Cardiac septum (tissue), 1 donor: ENCODE data around the gene CDIPT. TPM values are rescaled to one million over a fixed set of nuclear protein-coding genes. Genes with fewer than 3 reads are reported as not detected.
A peak's percentile ranks its signal among the peaks of the same experiment; 100 is the strongest.

ENCODE experiments used
- DNase-seq: peaks from one replicate; pipeline ENCODE4 v3.0.0-alpha.2; 2020; ENCODE audit warnings: low spot score
- intact Hi-C: fragments of 100-400 bp; cut with DNase I; formaldehyde crosslinking; loops from one replicate; pipeline ENCODE4 v1.14.0; 2022
- total RNA-seq: library from RNA; stranded (reverse); fragmentation: NEBNext Ultra II Directional; extraction: Animal tissue kit (Norgen Biotek cat#: 25700); gene quantifications from one replicate; pipeline ENCODE4 v1.2.1, GENCODE V29; 2021
- donor health status: DM: no; HTN: no; CAD: no.

CDIPT gene
- total RNA-seq, 1 donor from 2014 or later, result 73.8 TPM

DNA sequence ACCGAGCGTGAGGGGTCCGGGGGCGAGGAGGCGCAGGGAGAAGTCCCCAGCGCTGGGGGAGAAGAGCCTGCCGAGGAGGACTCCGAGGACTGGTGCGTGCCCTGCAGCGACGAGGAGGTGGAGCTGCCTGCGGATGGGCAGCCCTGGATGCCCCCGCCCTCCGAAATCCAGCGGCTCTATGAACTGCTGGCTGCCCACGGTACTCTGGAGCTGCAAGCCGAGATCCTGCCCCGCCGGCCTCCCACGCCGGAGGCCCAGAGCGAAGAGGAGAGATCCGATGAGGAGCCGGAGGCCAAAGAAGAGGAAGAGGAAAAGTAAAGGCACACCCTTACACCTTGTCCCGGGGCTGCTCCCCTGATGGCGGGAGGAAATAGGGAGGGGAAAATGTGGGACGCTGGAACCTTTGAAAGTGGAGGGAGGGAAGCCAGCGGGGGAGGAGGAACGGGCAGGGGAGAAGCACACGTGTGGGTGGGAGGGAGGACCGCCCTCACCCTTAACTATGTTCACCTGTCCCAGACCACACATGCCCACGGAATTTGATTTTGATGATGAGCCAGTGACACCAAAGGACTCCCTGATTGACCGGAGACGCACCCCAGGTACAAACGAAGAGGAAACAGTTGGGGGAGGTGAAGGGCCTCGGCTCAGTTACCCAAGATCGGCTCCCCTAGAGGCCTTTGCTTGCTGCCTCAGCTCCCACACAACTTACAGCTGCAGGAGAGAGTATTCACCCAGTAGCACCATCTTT lies 46.2 kb downstream of the CDIPT start:
- intact Hi-C loops, result loop anchor here (1.0 to 5.0 kb wide), 3 partner anchors 27 to 155 kb away; partner anchors contain the start of genes CDIPT, KIF22 and TAOK2
- DNase-seq, result no peak

DNA sequence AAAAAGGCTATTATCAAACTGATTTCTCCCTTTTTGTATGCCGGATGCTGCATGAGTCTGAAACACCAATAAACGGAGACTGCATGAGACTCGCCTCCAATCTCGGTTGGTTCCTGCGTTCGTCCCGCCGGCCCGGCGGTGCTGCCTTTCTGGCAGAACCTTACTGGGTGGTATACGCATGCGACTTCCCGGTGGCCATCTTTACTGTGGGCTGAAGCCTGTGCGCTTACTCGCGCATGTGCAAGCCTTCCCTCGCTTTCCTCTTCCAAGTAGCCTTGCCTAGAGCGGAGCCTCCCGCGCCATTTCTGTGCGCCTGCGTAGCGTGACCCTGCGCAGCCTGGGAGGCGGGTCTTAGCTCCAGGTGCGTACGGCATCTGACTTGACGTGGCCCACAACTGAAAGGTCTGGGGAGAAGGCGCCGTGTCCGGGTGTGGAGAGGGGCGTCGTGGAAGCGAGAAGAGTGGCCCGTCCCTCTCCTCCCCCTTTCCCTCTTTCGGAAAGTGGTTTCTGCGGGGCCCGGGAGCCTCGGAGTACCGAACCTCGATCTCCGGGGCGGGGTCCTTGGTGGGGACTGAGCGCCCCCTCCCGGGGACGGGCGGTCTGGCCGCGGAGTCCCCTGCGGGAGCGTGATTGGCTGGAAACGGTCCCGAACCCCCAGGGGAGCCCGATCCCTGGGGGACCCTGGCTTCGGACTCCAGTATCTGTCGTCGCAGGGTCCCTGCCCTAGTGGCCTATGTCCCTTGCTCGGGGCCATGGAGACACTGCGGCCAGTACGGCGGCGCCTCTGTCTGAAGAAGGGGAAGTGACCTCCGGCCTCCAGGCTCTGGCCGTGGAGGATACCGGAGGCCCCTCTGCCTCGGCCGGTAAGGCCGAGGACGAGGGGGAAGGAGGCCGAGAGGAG lies 47.0 kb downstream of the CDIPT start, which contains the start of gene PAGR1:
Gene PAGR1 (plus strand): TSS at position 360 of the 901 bp plus-strand sequence. CDS start 374 bp downstream, at position 734.
- peak; percentile 99 for DNase-seq
- intact Hi-C loops, result loop anchor here (5.0 kb wide), 2 partner anchors 46 to 156 kb away; partner anchors contain the start of genes CDIPT and TAOK2

DNA sequence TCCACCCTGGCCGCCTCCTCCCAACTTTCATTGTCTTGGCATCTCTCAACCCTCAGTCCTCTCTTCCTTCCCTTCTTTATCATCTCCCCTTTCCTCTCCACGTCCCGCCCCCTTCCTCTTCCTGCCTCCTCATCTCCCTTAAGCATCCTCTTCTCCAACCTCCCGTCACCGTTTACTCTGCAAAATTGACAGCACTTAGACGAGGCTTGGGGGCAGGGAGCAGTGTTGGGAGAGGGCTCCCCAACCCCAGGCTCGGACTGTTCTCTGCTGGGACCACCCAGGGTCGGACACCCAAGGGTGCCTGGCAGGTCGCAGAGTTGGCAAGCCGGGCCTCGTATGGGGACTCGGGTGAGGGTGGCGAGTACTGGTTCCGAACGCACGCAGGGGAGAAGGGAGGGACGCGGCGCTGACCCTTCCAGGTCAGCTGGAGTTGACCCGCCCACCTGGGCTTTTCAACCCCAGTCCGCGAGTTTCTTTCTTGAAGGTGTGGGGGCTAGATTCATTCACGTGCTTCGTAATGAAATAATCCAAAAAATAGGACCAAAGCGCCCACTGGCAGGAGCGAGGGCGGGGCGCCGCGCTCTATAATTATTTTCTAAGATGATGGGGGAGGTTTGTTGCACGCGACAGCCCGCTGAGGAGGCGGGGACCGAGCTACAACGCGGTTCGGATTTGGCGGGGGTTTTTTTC lies 47.8 kb downstream of the CDIPT start:
- intact Hi-C loops, result loop anchor here (5.0 kb wide), 2 partner anchors 47 to 157 kb away; partner anchors contain the start of genes CDIPT and TAOK2

DNA sequence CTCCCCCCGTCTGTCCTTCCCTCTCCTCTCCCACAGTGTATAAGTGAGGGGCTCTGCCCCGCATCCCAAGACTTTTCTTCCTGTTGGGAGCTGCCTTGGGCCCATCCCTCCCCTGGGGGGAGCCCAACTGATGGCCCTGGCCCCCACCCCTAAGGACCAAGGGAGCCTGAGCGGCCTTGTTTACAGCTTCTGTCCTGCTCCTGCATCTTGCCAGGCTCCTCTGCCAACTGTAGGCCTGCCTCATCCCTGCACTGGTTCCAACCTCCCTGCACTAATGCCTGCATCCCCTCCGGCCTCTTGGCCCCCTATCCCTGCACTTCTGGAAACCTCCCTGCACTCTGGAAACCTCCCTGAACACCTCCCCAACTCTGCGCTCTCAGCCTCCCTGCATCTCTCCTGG lies 48.4 kb downstream of the CDIPT start:
- no peak for DNase-seq
- intact Hi-C loops, result no loop called here

More for the DNA sequence above, 47.8 kb downstream of the CDIPT start:
- DNase-seq, result no peak

DNA sequence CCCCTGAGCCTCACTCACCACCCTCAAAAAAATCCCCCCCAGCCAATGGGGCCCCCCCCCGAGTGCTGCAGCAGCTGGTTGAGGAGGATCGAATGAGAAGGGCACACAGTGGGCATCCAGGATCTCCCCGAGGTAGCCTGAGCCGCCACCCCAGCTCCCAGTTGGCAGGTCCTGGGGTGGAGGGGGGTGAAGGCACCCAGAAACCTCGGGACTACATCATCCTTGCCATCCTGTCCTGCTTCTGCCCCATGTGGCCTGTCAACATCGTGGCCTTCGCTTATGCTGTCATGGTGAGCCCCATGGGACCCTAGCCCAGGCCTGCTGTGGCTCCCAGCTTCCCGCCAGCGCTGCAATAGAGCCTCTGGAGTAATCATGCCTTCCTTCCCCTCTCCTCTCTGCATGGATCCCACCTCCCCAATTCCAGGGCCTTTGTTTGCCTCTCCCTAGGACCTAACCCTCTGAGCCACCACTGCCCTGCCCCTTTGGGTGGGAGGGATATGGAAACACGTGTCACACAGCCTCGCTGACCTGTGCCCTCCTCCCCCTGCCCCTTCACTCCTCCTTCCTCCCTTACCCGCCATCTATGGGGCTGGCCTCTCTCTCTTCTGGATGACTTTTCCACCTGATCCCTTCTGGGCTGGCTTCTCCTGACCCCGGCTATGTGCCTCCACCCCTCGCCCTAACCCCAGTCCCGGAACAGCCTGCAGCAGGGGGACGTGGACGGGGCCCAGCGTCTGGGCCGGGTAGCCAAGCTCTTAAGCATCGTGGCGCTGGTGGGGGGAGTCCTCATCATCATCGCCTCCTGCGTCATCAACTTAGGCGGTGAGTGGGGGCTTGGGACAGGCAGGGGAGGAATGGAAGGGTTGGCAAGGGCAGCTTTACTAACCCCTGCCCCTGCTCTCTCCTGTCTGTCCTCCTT lies 49.1 kb downstream of the CDIPT start:
- DNase-seq, result no peak
- intact Hi-C loops, result no loop called here

DNA sequence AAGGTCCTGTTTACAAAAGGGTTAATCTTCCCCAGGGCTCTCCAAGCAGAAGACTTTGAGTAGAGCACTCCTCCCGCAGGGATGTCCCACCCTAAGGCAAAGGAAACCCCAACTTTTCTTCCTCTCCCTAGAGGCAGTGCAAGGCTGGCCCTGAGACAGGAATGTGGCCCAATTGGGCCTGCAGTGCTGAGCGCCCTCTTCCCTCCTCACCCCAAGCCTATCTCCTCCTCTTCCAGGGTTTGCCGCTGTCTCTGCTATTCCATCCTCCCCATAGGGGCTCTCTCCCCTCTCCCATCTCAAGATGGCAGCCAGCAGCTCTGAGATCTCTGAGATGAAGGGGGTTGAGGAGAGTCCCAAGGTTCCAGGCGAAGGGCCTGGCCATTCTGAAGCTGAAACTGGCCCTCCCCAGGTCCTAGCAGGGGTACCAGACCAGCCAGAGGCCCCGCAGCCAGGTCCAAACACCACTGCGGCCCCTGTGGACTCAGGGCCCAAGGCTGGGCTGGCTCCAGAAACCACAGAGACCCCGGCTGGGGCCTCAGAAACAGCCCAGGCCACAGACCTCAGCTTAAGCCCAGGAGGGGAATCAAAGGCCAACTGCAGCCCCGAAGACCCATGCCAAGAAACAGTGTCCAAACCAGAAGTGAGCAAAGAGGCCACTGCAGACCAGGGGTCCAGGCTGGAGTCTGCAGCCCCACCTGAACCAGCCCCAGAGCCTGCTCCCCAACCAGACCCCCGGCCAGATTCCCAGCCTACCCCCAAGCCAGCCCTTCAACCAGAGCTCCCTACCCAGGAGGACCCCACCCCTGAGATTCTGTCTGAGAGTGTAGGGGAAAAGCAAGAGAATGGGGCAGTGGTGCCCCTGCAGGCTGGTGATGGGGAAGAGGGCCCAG lies 50.0 kb downstream of the CDIPT start:
- DNase-seq, result no peak
- intact Hi-C loops, result no loop called here

DNA sequence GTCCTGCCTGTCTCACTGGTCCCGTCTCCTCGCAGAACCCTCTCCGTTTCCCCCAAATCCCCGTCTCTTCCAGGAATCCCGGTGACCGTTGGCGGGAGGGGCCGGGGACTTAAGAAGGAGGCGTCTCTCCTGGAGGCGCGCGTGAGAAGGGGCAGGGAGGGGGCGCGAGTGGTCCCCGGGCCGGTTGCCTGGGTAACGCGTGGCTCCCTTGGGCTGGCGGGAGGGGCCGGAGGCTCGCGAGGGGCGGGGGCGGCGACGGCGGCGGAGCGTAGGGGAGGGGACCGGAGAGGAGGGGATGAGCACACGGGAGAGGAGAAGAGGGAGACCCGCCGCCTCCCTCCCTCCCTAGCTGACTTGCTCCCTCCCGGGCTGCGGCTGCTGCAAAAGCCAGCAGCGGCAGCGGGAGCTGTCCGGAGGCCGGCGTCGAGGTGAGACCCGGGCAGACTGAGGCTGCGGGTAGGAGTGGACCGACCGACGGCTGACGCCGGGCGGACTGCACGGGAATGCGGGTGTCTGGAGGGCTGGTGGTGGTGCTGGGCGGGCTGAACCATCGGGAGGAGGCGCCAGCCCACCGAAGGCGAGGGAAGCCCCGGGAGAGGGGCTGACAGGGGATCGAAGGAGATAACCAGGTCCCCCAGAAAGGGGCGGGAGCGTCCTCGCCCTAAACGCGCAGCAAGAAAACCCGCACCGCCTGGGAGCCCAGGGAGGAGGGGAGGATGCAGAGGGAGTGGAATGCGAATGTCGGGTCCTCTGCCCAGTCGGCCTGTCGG lies 50.9 kb downstream of the CDIPT start, which contains the start of gene PRRT2:
Gene PRRT2 (plus strand): TSS at position 298 of the 770 bp plus-strand sequence. CDS start 862 bp downstream, outside the sequence.
- DNase-seq, result no peak

DNA sequence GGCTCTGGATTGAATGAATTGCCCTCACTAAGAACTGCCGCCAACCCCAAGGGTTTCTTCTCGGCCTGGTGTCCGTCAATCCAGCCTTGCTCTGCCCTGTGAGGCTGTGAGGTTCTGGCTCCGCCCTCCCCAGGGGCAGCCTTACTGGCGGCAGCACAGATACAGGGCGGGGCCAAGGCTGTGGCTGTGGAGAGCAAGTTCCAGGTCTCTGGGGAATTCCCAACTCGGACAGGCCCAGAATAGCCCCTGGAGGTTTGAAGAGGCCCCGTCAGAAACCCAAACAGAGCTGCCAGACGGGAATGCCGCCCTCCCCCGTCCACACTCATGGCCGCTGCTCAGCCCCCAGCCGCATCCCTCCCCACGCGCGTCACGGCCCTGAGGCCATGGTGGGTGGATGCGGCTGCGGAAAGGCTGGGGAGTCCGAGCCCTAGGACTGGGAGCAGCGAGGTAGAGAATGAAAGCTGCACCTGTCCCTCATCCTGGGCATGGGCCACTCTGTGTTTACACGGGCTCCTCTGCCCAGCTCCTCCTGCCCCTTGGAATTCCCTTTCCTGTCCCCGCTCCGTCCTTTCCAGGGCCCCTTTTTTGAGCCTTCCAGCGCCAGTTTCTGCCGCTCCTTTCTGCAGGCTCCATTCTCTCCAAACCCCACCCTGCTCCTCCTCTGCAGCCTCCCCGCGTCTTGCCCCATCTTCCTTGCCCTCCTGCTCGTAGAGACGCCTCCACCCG lies 51.7 kb downstream of the CDIPT start:
- intact Hi-C loops, result no loop called here
- peak; percentile 98 for DNase-seq

More for the DNA sequence above, 50.9 kb downstream of the CDIPT start, which contains the start of gene PRRT2:
- intact Hi-C loops, result no loop called here

DNA sequence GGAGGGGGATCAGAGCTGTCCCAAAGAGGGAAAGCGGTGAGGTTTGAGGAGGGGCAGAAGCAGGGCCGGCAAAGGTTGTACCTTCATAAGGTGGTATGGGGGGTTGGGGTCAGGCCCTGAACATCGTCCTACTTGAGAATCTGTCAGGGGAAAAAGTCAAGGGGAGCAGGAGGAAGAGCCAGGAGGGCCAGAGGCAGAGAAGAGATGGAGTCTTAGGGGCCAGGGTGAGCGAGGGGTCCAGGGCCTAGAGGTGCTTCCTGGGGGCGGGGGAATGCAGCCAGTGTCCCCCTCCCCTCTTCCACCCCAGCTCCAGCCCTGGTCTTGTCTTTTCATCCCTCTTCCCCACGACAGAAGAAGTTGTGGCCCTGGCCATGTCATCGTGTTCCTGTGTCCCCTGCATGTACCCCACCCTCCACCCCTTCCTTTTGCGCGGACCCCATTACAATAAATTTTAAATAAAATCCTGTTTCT lies 52.3 kb downstream of the CDIPT start:
- intact Hi-C loops, result no loop called here
- no peak for DNase-seq

DNA sequence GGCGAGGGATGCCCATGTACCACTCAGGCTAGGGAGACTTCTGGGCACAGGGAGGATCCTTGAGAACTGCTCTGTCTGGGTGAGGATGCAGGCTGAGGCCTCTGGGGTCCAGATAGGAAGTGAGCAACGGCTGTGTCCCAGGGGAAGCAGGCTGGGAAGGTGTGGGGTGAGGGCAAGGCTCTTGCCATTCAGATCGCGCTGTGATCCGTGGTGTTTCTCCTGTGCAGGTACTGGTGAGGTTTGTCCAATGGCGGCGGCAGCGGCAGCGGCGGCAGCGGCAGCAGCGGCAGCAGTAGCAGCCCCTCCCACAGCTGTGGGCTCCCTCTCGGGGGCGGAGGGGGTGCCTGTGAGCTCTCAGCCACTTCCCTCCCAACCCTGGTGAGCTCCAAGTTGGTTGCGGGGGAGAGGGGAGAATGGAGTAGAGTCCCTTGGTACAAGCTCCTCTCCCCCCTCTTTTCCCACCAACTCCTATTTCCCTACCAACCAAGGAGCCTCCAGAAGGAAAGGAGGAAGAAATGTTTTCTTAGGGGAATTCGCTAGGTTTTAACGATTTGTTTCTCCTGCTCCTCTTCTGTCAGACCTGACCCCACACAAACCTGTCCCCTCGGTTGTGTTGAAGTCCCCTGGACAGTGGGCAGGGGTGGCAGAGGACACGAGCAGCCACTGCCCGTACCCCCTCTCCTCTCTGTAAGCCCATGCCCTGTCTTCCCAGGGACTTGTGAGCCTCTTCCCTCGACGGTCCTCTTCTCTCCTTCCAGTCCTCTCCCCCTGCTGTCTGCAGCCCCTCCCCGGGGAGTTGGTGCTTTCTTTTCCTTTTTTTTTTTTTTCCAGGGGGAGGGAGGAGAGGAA lies 53.0 kb downstream of the CDIPT start:
- intact Hi-C loops, result no loop called here
- DNase-seq, result no peak

DNA sequence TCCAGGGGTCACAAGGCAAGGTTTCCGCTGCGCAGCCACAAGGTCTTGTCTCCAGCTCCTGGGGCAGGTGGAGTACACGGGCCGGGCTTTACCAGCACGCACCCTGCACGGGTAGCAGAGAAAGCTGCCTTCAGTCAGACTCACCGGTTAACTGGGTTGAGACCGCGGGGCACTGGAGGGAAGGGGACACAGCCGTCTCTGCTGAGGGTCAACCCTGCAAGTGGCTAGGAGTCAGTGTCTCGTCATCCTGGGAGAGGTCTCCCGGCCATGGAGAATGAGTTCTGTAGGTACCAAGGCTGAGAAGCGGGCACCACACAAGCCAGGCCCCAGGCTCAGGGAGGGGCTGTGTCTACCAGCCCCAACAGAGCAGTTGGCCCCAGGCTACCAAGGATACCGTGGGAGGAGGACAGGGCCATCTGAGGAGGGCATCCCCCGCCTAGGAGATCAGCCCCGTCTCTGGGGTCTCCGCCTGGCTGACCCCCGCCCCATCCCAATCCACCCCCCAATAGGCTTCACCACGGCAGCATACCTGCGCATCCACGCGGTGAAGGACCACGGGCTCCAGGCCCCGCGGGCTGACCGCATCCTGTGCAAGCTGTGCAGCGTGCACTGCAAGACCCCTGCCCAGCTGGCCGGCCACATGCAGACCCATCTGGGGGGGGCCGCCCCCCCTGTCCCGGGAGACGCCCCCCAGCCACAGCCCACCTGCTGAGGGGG lies 53.8 kb downstream of the CDIPT start:
- DNase-seq, result no peak
- intact Hi-C loops, result no loop called here
